Stimulated activated CD4-positive, alpha-beta T cell treated with anti-CD3 and anti-CD28 coated beads, Interleukin-2, amount 100 ng/mL, for 24 hours (primary cell): ENCODE results near the gene HELZ2.

Experiments used
- DNase-seq, 2 donors: peaks; one replicate each; pipeline ENCODE4 v3.0.0-alpha.2; 2020

Gene HELZ2

DNA sequence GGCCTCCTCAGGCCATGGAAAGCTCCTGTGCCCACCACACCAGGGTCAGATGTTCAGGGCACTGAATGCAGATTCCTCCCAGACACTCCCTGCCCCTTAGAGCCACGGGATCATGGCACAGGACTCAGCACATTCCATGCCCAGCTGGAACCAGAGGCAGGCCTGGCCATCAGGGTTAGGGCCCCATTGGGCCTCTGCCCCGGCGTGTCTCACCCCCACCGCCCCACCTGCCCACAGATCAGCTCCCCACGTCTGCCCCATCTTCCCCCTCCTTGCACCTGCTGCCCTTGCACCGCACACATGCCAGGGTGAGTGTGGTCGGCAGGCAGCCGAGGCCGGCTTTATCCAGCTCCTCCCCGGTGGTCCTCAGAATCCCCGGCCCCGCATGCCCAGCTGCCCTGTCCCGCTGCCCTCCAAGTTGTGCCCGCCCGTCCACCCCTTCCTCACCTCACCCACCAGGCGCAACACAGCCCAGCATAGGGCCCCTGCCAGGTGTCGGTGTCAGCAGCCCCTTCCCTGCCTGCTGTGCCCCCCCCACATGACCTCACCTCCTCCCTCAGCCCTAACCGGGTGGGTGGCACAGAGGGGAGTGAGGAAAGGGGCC lies 24.3 kb downstream of the HELZ2 start:
- DNase-seq, result no peak

DNA sequence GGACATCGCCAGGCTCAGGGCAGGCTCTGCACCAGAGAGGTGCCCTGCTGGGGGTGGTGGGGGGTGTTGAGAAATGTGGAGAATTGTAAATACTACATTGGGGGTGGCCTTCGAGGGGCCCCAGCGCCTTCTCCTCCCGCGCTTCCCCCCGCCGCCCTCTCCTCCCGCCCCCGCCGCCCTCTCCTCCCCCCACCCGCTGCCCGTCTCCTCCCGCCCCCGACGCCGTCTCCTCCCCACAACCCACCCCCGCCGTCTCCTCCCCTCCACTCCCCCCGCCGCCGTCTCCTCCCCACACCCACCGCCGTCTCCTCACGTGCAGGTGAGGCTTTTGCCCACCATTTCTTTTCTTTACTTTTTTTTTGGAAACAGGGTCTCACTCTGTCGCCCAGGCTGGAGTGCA lies 25.0 kb downstream of the HELZ2 start:
- no peak for DNase-seq

DNA sequence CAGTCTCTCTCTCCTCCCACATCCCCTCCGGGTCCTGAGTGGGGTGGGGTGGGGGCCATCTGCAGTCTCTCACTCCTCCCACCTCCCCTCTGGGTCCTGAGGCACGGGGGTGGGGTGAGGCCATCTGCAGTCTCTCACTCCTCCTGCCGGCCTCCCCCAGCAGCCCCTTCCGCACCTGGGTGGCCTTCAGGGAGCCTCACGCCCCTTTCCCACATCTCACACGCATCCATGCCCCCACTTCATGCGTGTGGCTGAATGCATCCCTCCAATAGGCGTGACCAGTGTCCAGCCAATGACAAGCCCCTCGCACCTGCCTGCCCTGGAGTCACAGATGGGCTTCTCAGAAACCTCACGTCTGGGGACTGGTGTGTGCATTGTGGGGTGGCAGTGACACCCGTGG lies 25.5 kb downstream of the HELZ2 start:
- no peak for DNase-seq

DNA sequence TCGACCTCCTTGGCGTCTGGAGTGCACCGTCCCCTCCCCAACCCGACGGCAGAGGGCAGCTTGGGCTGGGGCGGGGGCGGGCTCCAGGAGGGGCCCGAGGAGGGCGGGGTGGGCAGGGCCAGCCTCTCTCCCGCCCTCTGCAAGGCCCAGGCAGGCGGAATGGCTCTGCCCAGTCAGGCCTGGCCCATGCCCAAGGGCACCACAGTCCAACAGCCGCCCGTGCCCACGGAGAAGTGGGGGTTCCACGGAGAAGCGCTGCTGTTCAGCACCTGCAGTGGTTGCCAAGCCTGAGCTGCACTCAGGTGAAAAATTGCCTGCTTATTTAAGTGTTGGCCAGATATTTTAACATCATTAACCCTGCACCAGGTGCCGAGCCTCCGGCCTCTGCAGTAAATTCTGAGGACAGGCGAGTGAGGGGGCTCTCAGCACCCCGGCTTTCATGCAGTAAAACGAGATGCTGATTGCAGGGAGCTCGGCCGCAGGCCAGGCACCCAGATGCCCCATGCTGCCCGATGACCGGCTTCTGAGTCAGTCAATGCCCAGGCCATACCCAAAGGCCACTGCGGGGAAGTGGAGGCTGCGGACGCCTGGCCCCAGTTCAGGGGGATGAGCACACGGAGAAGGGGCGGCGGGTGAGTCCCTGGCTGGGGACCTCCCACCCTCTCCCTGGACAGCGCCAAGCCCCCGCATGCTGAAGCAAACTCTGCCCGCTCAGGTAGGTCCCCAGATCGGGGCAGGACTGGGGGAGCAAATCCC lies 26.1 kb downstream of the HELZ2 start, which contains the start of gene SRMS:
TSS of gene SRMS (minus strand) at position 25 of the 756 bp plus-strand sequence. CDS start 286 bp downstream, outside the sequence.
- DNase-seq, result no peak

DNA sequence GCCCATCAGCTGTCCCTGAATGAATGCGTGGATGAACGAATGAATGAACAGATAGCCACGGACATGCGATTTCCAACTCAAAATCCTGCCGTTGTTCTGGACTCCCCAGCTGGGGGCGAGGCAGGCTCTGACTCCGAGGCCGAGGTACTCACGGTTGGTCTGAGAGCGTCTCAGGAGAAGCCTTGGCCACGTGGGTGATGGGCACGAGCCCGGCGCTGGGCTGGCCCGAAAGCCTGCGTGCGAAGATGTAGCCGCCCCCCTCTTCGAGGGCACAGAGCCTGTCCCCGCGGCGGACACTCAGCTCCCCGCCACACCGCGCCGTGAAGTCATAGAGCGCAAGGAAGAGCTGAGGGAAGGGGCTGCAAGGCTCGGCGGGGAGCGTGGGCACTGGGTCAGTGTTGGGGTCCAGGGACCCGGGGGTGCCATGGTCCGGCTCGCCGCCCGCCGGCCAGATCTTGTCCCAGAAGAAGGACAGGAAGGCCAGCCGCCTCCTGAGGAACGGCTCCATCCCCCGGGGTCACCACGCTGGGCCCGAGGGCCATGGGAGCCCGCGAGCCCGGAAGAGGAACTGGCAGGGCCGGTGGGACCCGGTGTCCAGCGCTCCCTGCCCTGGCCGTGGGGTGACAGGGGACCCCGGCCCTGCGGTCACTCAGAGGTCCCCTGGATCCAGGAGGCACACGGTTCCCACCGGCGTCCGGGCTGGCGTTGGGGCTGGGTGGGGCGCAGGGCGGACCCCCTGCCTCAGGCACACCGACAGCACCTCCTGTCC lies 26.9 kb downstream of the HELZ2 start:
- DNase-seq, result no peak

DNA sequence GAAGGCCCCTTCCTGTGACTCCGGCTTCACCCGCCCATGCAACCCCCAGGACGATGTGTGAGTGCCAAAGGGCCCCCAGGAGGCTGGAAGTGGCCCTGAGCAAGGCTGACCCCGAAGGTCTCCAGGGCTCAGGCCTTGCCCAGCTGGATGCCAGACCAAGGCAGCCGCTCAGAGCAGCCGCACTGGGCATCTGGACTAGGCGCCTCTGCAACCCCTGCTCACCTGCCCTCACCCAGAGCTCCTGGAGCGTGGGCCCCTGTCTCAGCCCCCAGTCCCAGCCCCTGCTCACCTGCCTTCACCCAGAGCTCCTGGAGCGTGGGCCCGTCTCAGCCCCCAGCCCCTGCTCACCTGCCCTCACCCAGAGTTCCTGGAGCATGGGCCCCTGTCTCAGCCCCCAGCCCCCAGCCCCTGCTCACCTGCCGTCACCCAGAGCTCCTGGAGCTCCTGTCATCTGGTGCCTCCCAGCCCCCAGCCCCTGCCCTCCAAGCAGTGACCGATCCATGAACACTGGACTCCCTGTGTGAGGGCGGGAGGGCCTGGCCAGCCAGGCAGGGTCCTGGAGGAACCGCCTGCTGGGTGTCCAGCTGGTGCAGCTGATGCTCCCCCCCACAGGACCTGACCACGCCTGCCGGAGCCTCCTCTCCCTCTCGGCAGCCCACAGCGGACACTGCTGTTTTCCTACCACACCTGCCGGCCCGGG lies 27.6 kb downstream of the HELZ2 start:
- no peak for DNase-seq

DNA sequence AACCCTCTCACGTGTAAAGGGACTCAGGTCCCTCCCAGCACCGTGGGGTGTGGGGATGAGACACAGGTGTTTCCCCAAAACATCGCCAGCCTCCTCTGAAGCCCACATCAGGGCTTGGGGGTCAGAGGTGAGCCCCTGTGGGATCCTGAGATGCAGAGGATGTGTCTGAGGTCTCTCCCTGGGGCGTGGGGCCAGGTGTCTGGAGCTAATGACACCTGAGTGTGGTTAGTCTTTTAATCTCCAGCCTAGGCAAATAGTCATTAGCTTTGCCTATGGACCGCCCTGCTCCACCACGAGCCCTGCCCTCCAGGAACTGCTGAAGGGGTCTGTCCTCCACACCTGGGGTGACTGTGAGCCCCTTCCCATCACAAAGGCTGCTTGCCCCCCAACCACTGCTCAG lies 28.2 kb downstream of the HELZ2 start:
- DNase-seq, result no peak

DNA sequence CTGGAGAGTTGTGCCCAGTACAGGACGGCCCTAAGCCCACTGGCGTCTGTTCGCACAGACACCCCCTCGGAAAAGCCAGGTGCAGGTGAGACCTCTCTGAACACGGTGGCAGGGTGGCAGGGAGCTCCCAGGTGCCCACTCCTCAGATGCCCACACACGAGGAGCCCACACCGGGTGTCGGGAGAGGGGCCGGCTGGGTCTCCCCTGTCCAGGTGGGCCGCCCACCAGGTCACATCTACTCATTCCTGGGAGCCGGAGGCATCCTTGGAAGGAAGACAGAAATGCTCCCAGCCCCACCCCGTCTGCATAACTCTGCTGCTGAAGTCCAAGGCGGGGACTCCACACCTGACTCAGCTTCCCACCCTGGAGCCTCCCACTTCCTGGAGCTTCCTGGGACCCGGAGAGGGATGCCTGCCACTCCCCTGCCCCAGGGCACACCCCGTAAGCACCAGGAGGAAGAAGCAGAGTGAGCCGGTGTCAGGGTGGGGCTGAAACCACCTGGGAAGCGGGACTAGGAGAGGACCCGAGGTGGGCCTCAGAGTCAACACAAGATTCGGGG lies 29.0 kb downstream of the HELZ2 start:
- no peak for DNase-seq

DNA sequence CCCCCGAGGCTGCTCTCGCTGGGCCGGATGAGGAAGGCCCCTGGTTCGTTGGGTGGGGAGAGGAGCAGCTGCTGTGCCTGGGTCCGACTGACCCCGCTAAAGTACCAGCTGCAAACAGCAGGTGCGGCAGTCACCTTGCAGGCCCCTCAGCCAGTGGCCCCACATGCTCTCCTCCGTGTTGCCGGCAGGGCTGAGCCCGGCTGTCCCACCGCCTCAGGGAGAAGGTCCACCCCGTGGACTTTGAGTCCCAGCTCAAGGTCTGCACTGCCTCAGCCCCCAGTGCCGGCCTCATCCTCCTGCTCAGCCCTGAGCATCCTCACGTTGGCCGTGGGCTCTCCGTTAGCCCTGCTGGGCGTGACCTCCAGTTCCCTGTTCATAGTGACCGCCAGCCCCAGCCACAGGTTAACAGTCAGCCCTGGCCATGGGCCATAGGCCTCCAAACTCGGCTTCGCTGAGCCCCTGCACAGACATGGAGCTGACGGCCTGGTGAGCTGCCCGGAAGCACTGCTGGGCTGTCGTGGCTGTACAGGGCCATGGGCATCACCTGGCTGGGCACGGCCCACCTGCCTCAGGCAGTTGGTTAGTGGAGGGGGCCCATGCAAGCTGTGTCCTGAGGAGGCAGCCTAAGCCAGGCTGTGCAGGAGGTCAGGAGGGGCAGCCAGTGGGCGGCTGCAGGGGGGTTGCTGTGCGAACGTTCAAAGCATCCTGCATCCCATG lies 29.6 kb downstream of the HELZ2 start:
- no peak for DNase-seq

DNA sequence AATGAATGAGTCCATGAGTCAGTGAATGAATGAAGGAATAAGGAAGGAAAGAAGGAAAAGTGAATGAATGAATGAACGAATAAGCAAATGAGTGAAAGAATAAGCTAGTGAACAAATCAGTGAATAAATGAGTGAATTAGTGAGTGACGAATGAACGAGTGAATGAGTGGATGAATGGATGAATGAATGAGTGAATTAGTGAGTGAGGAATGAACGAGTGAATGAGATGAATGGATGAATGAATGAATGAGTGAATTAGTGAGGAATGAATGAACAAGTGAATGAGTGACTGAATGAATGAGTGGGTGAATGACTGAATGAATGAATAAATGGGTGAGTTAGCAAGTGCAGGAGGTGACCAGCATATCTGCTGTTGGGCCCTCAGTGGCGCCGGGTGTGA lies 30.3 kb downstream of the HELZ2 start:
- no peak for DNase-seq

DNA sequence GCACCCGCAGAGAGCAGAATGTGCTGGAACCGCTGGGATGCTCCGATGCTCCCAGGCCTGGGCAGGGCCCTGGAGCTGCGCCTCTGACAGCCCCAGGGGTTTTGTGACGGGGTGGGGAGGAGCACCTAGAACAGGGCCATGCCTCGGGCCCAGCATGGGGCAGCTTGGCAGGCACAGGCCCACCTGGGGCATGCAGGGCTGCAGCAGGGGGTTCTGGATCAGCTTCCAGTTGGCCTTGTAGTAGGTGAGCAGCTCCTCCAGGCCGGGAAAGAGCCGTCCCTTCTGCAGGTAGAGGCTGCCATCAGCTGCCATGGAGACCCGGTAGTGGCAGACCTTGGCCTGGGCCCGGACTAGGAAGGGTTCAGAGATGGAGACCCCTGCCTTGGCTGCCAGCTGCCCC lies 30.9 kb downstream of the HELZ2 start:
- DNase-seq, result no peak

DNA sequence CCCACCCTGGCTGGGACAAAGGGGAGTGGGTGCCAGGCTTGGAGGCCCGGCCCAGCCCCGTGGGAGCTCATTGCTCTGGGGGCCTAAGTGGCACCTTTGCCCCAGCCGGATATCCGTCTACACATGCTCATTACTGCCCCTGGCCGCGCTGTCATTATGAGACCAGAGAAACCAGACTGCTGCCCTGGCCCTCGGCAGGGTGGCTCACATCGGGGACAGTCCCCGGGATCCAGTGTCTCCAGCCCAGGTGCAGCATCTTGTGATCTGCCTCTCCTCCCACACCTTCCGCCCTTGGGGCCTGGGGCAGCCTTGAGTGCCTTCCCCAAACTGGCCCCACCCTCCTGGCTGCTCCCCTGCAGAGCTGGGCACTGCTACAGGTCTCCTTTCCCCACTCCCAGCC lies 31.3 kb downstream of the HELZ2 start:
- no peak for DNase-seq

DNA sequence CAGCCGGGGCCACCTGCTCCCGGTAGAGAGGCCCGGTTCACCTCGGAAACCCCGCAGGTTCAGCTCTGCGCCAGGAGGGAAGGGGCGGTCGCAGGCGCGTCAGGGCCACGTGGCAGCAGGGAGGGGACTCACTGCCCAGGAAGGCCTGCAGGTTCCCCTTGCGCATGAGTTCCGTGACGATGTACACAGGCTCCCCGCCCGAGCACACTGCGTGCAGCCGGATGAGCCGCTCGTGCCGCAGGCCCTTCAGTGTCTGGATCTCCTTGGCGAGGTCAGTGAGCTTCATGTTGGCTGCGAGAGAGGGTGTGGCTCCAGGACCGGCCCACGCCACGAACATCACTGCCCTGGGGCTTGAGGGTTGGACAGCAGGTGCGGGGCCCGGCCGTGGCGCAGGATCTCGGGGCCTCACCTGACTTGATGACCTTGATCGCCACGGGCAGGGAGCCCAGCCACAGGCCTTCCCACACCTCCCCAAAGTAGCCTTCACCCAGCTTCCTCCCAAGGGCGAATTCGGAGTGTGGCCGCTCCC lies 31.9 kb downstream of the HELZ2 start:
- no peak for DNase-seq

DNA sequence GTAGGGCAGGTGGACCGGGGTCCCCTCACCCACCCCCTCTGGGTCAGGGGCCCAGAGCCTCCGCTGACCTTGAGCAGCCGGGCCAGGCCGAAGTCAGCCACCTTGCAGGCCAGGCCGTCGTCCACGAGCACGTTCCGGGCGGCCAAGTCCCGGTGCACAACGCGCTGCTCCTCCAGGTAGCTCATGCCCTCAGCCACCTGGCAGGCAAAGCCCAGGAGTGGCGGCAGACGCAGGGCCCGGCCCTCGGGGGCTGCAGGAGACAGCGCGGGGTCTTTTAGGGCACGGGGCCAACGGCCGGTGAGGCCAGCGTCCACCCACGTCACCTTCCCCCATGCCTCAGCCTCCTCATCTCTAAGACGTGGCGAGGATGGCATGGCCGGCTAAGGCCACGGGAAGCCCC lies 32.7 kb downstream of the HELZ2 start:
- no peak for DNase-seq

DNA sequence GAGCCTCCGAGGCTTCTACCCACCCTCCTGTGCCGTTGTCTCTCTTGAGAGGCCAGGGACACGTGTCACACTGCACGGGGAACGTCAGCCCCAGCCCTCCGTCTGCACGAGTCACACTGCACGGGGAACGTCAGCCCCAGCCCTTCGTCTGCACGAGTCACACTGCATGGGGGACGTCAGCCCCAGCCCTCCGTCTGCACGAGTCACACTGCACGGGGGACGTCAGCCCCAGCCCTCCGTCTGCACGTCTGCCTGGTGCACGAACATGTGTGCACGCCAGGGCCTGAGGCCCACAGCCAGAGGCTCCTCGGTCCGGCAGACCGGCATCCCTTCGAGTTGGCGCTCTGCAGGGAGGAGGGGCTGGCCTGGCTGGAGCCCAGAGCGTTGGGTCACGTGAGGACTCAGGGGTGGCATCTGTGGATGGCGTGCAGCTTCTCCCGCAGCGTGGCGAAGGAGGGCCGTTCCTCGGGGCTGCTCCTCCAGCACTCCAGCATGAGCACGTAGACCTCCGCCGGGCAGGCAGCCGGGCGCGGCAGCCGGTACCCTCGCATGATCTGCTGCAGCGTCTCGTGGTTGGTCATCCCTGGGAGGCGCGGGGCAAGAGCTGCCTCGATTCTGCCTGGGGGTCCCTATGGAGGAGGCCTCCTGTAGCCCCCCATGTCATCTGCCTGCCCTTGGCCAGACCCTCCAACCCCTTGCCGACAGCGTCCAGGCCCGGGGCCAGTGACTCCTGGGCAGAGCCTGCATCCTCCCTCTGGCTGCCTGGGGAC lies 33.4 kb downstream of the HELZ2 start:
- no peak for DNase-seq

DNA sequence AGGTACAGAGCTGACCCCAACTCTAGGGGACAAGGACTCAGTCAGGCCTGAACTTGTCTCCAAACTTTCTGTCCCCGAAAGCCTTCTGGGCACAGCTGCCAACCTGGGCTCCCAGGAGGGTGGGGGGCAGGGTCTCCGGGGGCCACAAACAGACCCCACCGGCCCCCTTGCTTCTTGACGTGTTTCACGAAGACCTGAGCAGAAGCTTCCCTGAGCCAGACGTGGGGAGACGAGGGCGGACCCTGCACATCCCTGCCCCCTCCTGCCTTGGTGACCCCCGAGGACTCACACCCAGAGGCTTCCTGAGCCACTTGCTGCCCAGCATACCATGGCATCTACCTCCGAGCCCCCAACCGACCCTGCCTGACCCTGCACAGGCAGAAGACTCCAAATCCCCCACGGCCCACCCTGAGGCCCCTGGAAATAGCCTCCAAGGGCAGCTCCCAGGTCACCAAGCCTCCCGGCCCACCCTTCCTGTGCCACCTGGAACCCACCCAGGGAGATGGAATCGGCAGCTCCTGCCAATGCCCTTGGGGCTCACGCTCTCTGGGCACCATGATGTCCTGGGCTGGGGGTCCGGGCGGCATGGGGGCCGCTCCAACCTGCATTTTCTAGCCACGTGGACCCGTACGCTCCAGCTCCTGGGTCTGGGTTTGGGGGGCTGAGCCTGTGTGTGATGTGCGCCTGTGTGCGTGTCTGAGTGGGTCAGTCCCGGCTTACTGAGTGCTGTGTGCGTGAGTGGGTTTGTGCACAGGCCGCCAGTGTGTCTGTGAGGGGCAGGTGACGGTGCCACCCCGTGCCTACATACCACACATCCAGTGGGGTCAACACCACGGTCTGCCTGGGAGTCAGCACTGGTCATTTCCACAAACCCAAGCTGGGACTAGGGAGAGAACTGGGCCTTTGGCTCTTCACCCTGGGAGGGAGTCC lies 34.3 kb downstream of the HELZ2 start:
- no peak for DNase-seq

DNA sequence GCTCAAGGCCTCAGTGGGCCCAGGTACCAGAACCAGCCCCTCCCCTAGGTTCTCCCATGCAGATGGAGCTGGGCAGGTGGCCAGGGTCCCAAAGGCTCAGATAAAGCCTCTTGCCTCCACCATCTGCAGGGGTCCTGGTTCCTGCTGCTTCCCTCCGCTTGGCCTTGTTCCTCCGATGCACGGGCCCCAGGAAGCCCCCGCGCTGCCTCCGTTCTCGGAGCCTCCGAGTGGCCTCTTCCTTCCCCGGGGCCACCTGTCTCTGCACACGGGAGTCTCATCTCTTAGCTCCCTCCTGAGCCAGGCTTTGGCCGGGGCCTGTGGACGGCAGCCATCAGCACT lies 35.0 kb downstream of the HELZ2 start:
- DNase-seq, result no peak

DNA sequence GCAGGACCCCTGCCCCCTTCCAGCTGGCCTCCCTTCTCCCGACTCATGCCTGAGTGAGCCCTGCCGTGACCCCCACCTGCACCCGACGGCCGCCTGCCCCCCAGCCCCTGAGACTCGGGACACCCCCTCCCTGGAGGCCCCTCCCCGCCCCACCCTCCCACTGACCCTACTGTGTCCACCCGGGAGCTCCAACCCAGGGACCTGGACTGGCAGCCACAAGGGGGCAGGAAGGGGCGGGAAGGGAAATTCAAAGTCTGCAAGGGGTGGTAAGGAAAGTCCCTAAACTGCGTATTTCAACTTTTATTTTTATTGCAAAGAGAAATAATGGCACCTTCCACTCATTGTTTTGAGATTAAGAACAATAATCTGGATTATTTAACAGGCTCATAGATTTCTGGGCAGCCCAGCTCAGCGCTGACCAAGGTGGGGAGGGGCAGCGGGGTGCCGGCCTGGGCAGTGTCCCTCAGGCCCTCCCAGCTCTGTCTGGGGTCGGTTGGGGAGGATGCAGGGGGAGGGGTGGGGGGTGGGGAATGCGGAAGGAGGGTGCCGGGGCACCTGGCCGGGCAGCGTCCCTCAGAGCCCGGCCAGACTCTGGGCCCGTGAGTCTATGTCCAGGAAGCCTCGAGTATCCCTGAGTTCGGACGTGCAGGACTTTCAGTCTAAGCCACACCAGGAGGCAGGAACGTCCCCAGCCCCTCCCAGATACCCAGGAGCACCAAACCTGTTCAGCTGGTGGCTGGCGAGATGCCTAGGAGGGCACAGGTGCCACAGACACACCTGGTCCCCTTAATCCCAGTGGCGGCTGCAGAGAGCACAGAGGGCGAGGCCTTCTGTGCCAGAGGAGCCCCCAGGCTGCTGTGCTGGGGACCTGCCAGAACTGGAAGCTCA lies 35.6 kb downstream of the HELZ2 start:
- DNase-seq, result no peak

DNA sequence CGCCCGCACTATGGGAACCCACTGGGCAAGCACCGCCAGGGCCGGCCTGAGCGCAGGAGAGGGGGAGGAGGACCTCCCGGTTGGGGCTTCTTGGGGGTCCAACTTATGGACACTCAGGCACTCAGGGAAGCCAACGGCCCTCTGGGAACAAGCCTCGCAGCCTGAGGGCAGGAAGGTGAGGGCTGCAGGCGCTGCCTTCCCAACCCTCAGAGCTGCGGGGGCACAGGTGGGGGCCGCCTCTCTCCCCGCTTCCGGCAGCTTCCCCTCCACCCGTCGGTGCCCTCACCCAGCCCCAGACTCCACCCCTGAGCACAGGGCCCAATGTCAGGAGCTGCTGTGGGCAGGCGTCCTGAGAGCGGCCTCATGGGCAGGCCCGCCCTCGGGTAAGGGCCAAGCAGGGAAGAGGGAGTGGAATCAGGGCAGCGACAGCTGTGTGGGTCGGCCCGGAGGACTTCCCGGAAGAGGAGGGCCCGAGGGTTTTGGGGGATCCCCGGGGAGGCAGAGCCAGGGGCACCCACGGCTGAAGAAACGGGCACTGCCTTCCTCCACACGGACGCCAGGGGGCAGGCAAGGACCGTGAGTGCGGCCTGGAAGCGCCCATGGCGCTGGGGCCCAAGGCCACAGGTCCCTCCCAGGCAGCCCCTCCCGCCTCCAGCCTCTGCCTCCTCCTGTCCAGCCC lies 36.4 kb downstream of the HELZ2 start:
- DNase-seq, result peak; percentile 95
